ENCODE data around the gene FOXL2.

DNA sequence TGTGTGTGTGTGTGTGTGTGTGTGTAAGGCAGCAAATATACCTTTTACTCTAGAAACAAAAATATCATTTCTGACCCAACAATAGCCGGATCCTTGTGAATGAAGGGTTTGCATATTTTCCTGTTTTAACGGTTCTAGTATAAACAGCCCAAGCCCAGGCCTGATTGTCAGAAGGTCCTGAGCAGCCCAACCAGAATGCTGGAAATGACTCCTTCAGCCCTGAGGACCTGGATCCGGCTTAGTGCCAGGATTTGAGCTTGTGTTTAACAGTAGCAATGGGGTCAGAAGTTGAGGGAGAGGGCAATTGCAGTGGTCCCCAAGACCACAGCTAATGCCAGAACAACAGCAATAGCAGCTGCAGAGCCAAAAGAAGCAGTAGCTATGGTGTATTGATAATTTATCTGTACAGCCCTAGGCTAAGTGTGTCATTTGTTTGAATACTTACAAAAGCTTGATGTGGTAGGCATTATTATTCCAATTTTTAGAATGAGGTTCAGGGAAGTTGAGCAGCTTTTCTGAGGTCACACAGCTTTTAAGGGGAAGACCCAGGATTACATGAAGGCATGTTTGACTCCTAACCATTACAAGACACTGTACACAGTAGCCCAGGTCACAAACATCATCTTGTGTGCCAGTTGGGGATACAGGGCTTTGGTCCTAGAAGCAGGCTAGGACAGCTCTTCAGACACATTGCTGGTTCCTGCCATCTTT lies 12.8 kb downstream of the FOXL2 start:
- TF ChIP-seq POLR2A (IDR thresholded peaks at IDR 0.05), result no peak
- TF ChIP-seq, protein P1, sequence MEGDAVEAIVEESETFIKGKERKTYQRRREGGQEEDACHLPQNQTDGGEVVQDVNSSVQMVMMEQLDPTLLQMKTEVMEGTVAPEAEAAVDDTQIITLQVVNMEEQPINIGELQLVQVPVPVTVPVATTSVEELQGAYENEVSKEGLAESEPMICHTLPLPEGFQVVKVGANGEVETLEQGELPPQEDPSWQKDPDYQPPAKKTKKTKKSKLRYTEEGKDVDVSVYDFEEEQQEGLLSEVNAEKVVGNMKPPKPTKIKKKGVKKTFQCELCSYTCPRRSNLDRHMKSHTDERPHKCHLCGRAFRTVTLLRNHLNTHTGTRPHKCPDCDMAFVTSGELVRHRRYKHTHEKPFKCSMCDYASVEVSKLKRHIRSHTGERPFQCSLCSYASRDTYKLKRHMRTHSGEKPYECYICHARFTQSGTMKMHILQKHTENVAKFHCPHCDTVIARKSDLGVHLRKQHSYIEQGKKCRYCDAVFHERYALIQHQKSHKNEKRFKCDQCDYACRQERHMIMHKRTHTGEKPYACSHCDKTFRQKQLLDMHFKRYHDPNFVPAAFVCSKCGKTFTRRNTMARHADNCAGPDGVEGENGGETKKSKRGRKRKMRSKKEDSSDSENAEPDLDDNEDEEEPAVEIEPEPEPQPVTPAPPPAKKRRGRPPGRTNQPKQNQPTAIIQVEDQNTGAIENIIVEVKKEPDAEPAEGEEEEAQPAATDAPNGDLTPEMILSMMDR (IDR thresholded peaks at IDR 0.05), result no peak
- TF ChIP-seq POLR2AphosphoS5 (IDR thresholded peaks at IDR 0.05), result no peak
